K562 (cell line): ENCODE results near the gene CCDC174. TPM values are rescaled to one million over a fixed set of nuclear protein-coding genes. Genes with fewer than 3 reads are reported as not detected.

ENCODE experiments used
- ATAC-seq: fragments of 200-7000 bp; cut with Tn5 transposase; 3 replicates; pipeline ENCODE4 v1.9.1; 2020; ENCODE audit warnings: moderate library complexity
- BruUV-seq: library from RNA; stranded (reverse); fragments of 400-500 nt; replicated peaks from 2 replicates; lab custom pipeline; 2021; lab: Mats Ljungman, UMichigan
- CTCF ChIA-PET: fragments of 300-600 bp; formaldehyde crosslinking; extraction: SDS; loops from one replicate; lab custom pipeline; 2021; ENCODE audit warnings: low intra/inter-chr PET ratio; lab: Yijun Ruan, JAX
- POLR2A ChIA-PET: fragments of 300-600, 350-650 bp; sonication (Branson Sonifier 250); formaldehyde crosslinking; extraction: SDS; loops from one replicate; lab custom pipeline; 2021; ENCODE audit warnings: antibody characterized with exemption, inconsistent platforms; lab: Yijun Ruan, JAX
- DNase-seq, 4 experiments: peaks; one replicate each; pipeline versions ENCODE4 v3.0.0 to v3.0.0-alpha.2; 2011 to 2018; ENCODE audit warnings: low spot score in 3 of 4, mixed read lengths in 3 of 4; ENCODE audit errors: extremely low read depth in 1 of 4
- FAIRE-seq: peaks from 2 replicates; lab custom pipeline; 2011; peaks lifted over from hg19 to GRCh38; lab: Jason Lieb, UNC
- H2AFZ ChIP-seq: 2 replicates; pipeline ENCODE4 v1.6.0; 2011; ENCODE audit warnings: low read depth, low read length, control low read depth, inconsistent platforms
- H3K27ac ChIP-seq: fragments of 200-600 bp; 3 replicates; pipeline ENCODE4 v1.8.0; 2011; ENCODE audit warnings: low read depth, mild to moderate bottlenecking, control low read depth, inconsistent platforms, low read length, moderate library complexity, mixed read lengths; ENCODE audit errors: extremely low read depth
- H3K27me3 ChIP-seq, 2 experiments: fragments of 300-600 bp in 1 of 2; 2 replicates in 1 of 2; 3 replicates in 1 of 2; pipeline versions ENCODE4 v1.6.0 to v1.8.0; 2011; ENCODE audit warnings: inconsistent platforms in 2 of 2, low read length in 2 of 2, mild to moderate bottlenecking in 1 of 2, mixed read lengths in 1 of 2, moderate library complexity in 1 of 2; ENCODE audit not compliant: control insufficient read depth in 2 of 2, insufficient read depth in 2 of 2
- H3K36me3 ChIP-seq: fragments of 300-600 bp; 3 replicates; pipeline ENCODE4 v1.8.0; 2011; ENCODE audit warnings: mild to moderate bottlenecking, low read length, inconsistent platforms; ENCODE audit not compliant: control insufficient read depth, insufficient read depth
- H3K4me1 ChIP-seq, 2 experiments: fragments of 200-600 bp in 1 of 2; replicated peaks in 1 of 2; 2 replicates in 1 of 2; 3 replicates in 1 of 2; pipeline versions ENCODE4 v1.5.1 to v1.8.0; 2011; ENCODE audit warnings: inconsistent platforms in 2 of 2, low read length in 2 of 2, mild to moderate bottlenecking in 1 of 2, mixed read lengths in 1 of 2, moderate library complexity in 1 of 2; ENCODE audit not compliant: control insufficient read depth in 2 of 2, insufficient read depth in 2 of 2
- H3K4me2 ChIP-seq: 2 replicates; pipeline ENCODE4 v1.6.1; 2011; ENCODE audit warnings: low read length, control low read depth, inconsistent platforms, mixed read lengths; ENCODE audit not compliant: insufficient read depth
- H3K4me3 ChIP-seq: fragments of 200-600 bp; sonication (generic), shearing (Covaris generic); 2 replicates; pipeline ENCODE4 v1.5.1; 2016; ENCODE audit warnings: control low read depth, inconsistent platforms
- H3K79me2 ChIP-seq: fragments of 200-600 bp; 3 replicates; pipeline ENCODE4 v1.8.0; 2011; ENCODE audit warnings: low read length, inconsistent platforms; ENCODE audit not compliant: control insufficient read depth, insufficient read depth
- H3K9ac ChIP-seq, 2 experiments: 2 replicates each; pipeline versions ENCODE4 v1.6.0 to v1.6.1; 2011; ENCODE audit warnings: low read depth in 2 of 2, low read length in 2 of 2, control low read depth in 1 of 2, inconsistent platforms in 1 of 2, mild to moderate bottlenecking in 1 of 2, mixed read lengths in 1 of 2; ENCODE audit not compliant: insufficient read depth in 1 of 2
- H3K9me1 ChIP-seq: one replicate; pipeline ENCODE4 v1.6.0; 2011; ENCODE audit warnings: inconsistent platforms, mild to moderate bottlenecking, low read length, moderate library complexity; ENCODE audit not compliant: control insufficient read depth, insufficient read depth
- H3K9me3 ChIP-seq: replicated peaks from 2 replicates; pipeline ENCODE4 v1.5.1; 2011; ENCODE audit warnings: low read depth, low read length, inconsistent platforms; ENCODE audit not compliant: control insufficient read depth, insufficient read depth
- H4K20me1 ChIP-seq: replicated peaks from 2 replicates; pipeline ENCODE4 v1.6.1; 2011; ENCODE audit warnings: low read length, inconsistent platforms, mixed read lengths; ENCODE audit not compliant: control insufficient read depth, insufficient read depth
- ATF1 ChIP-seq, 2 experiments: fragments of 450-650 bp in 1 of 2; IDR thresholded peaks; 2 replicates each; pipeline ENCODE4 v1.6.1; 2016; ENCODE audit warnings: missing compliant biosample characterization in 1 of 2, missing genetic modification characterization in 1 of 2
- ATF6 ChIP-seq: sonication (generic); formaldehyde crosslinking; IDR thresholded peaks from 2 replicates; pipeline ENCODE4 v1.4.0; 2020; ENCODE audit warnings: mild to moderate bottlenecking, missing genetic modification reagents
- CAMTA2 ChIP-seq: fragments of 250-450 bp; sonication (Bioruptor Pico); conservative IDR thresholded peaks from 2 replicates; pipeline ENCODE4 v1.5.1; 2022
- CTCF ChIP-seq, 3 experiments: IDR thresholded peaks in 2 of 3; conservative IDR thresholded peaks in 1 of 3; 2 replicates each; pipeline ENCODE4 v1.5.1; 2011 to 2012; ENCODE audit warnings: low read length in 3 of 3, mild to moderate bottlenecking in 3 of 3, control low read depth in 2 of 3, improper control_type of control experiment in 1 of 3, inconsistent platforms in 1 of 3, low read depth in 1 of 3, mixed read lengths in 1 of 3, moderate library complexity in 1 of 3; ENCODE audit not compliant: insufficient read depth in 2 of 3
- EHMT2 ChIP-seq: fragments of 450-650 bp; IDR thresholded peaks from 2 replicates; pipeline ENCODE4 v1.6.1; 2018; ENCODE audit warnings: antibody characterized with exemption
- HMGN3 ChIP-seq: IDR thresholded peaks from 2 replicates; pipeline ENCODE4 v1.6.1; 2011; ENCODE audit warnings: borderline replicate concordance, low read depth, mild to moderate bottlenecking, mixed read lengths, low read length; ENCODE audit not compliant: insufficient read length; ENCODE audit errors: extremely low read depth
- HSF4 ChIP-seq: fragments of 250-450 bp; sonication (Bioruptor Pico); IDR thresholded peaks from 2 replicates; pipeline ENCODE4 v2.1.2; 2022; ENCODE audit warnings: mild to moderate bottlenecking, moderate library complexity, borderline replicate concordance
- KLF16 ChIP-seq: IDR thresholded peaks from 2 replicates; pipeline ENCODE4 v1.6.1; 2016; ENCODE audit warnings: antibody characterized with exemption
- MEIS2 ChIP-seq: fragments of 450-650 bp; IDR thresholded peaks from 2 replicates; pipeline ENCODE4 v1.6.1; 2014; ENCODE audit warnings: mild to moderate bottlenecking; ENCODE audit not compliant: partially characterized antibody
- MIER1 ChIP-seq: fragments of 450-650 bp; IDR thresholded peaks from 2 replicates; pipeline ENCODE4 v1.6.1; 2016; ENCODE audit warnings: antibody characterized with exemption, mild to moderate bottlenecking, low read depth
- NFE2 ChIP-seq: IDR thresholded peaks from 2 replicates; pipeline ENCODE4 v1.6.1; 2014; ENCODE audit warnings: antibody characterized with exemption, low read depth
- POLR2B ChIP-seq: fragments of 450-650 bp; IDR thresholded peaks from 2 replicates; pipeline ENCODE4 v1.6.1; 2018; ENCODE audit warnings: low read depth; ENCODE audit not compliant: partially characterized antibody
- RB1 ChIP-seq: fragments of 450-650 bp; IDR thresholded peaks from 2 replicates; pipeline ENCODE4 v1.6.1; 2017; ENCODE audit warnings: low read depth, mild to moderate bottlenecking
- RBBP5 ChIP-seq: fragments of 200-600 bp; sonication (generic); IDR thresholded peaks from 2 replicates; pipeline ENCODE4 v1.6.1; 2012; ENCODE audit warnings: borderline replicate concordance, mild to moderate bottlenecking, low read length, control low read depth, inconsistent platforms; ENCODE audit not compliant: insufficient read depth, poor library complexity, severe bottlenecking
- RNF2 ChIP-seq: sonication (generic); IDR thresholded peaks from 2 replicates; pipeline ENCODE4 v1.6.1; 2016
- SNIP1 ChIP-seq: fragments of 450-650 bp; IDR thresholded peaks from 2 replicates; pipeline ENCODE4 v1.7.1; 2017; ENCODE audit warnings: low read depth, mild to moderate bottlenecking
- TCF7L2 ChIP-seq: fragments of 150-350 bp; IDR thresholded peaks from 2 replicates; pipeline ENCODE4 v1.6.1; 2016; ENCODE audit warnings: low read depth, mild to moderate bottlenecking, low read length, moderate library complexity
- ZNF76 ChIP-seq: fragments of 250-450 bp; sonication (Bioruptor Pico); IDR thresholded peaks from 2 replicates; pipeline ENCODE4 v1.4.0; 2020; ENCODE audit warnings: mild to moderate bottlenecking, moderate library complexity, borderline replicate concordance
- WGBS: fragments of 100-300 bp; shearing (Covaris generic); methylation state at CpG from one replicate; pipeline ENCODE4 v1.1.6; 2016; ENCODE audit warnings: low coverage, mixed read lengths; ENCODE audit not compliant: insufficient coverage; ENCODE audit errors: missing lambda C conversion rate; 5-methylcytosine and 5-hydroxymethylcytosine counted together
- in situ Hi-C: fragments of 300-500 bp; cut with MboI; formaldehyde crosslinking; loops from 4 replicates; pipeline ENCODE4 v1.15.0; 2018; ENCODE audit warnings: inconsistent platforms, mixed read lengths
- intact Hi-C: fragments of 100-400 bp; cut with micrococcal nuclease; formaldehyde crosslinking; loops from 2 replicates; pipeline ENCODE4 v1.14.2; 2022
- polyA plus RNA-seq, 8 experiments: library from polyadenylated mRNA; depleted of rRNA in 4 of 8; stranded (reverse) in 5 of 8; unstranded in 3 of 8; fragments of >200 nt; fragmentation: Nextera tagmentation in 2 of 8; fragmentation: Illumina TruSeq in 1 of 8; extraction: Ambion mirVana in 2 of 8; extraction: Trizol in 1 of 8; gene quantifications; 2 replicates each; pipeline versions ENCODE4 v1.2.1 to v1.2.3, GENCODE V29; 2011 to 2014; ENCODE audit warnings: inconsistent platforms in 1 of 8, missing spikeins in 1 of 8
- total RNA-seq, 7 experiments: library from RNA; depleted of rRNA in 6 of 7; stranded (reverse); fragments of >200 nt in 6 of 7; fragmentation: Illumina TruSeq in 2 of 7; extraction: Trizol in 2 of 7; gene quantifications; 2 replicates each; pipeline versions ENCODE4 v1.2.1 to v1.2.3, GENCODE V29; 2011 to 2021; ENCODE audit warnings: low replicate concordance in 1 of 7

CCDC174 gene
- total and polyA plus RNA-seq, 9 of the 15 experiments (the other 6 are each of a cell fraction or from before 2014, with no cell fraction given), result 7.4 to 41.0 (median 28.5) TPM

GRCh38 chr3:14633819-14634424, 17.6 kb upstream of the CCDC174 start:
- POLR2A ChIA-PET, result no interaction called here
- Histone ChIP-seq H3K79me2 (no peaks in the 10 kb centered on the region), H3K27me3 (peaks cover 20 to 54% of the 10 kb centered on the region in 2 experiments; a peak in 4 of 5 replicates), H4K20me1 (no peaks in the 10 kb centered on the region), H3K4me2 (no peak overlapping the region), H3K9ac (no peak overlapping the region), H3K4me3 (no peak overlapping the region), H3K9me1 (no peaks in the 10 kb centered on the region), H3K27ac (no peak overlapping the region), H3K9me3 (no peaks in the 10 kb centered on the region), H3K4me1 (no peaks in the 10 kb centered on the region), H3K36me3 (no peaks in the 10 kb centered on the region), H2AFZ (no peak overlapping the region)
- CTCF ChIA-PET, result interaction anchor here (0.6 to 1.3 kb wide), 5 partner anchors 10 to 289 kb away, joined by 3 to 9 read pairs (median 3); no protein-coding TSS in a partner anchor
- intact Hi-C loops (loop anchor here (1.0 to 2.0 kb wide), 2 partner anchors 147 to 287 kb away; no protein-coding TSS in a partner anchor), in situ Hi-C loops (no loop called here)
- FAIRE-seq (peak; percentile 98), DNase-seq (peak; percentile 74 to 83 (median 81)), ATAC-seq (peak; percentile 99)
- BruUV-seq, result no TSS peak
- WGBS, result 7% methylated on average over 8 of the region's 8 CpGs
- TF ChIP-seq ATF6 (CRISPR knock-in tag) (no peak), HSF4 (no peak), TCF7L2 (no peak), EHMT2 (no peak), POLR2B (no peak), RNF2 (no peak), MEIS2 (peak; percentile 84), MIER1 (no peak), SNIP1 (no peak), RBBP5 (no peak), ZNF76 (CRISPR knock-in tag) (no peak), CAMTA2 (CRISPR knock-in tag) (no peak), RB1 (0 out of 2 replicates have a peak, but pooled peaks have one; percentile 16), KLF16 (peak; percentile 31; the same call in 1 of the 2 replicates), HMGN3 (no peak), ATF1 (CRISPR knock-in tag; IDR thresholded peaks at IDR 0.05) (no peak), ATF1 (tag; IDR thresholded peaks at IDR 0.05) (no peak), CTCF (IDR thresholded peaks at IDR 0.05 in 2 of 3, conservative IDR thresholded peaks at IDR 0.05 in 1 of 3; ENCODE audit: insufficient read depth in 2 of 3, low read depth in 1 of 3, low read length in 3 of 3) (peak; percentile 90 to 96 (median 93)), NFE2 (no peak)
